ENCODE results near the gene LRMDA.
"Not testable (repeated sequence)": the region's sequence is repeated elsewhere in the genome, so short reads cannot be mapped to it uniquely, and the experiment has no call there.

Gene LRMDA

DNA sequence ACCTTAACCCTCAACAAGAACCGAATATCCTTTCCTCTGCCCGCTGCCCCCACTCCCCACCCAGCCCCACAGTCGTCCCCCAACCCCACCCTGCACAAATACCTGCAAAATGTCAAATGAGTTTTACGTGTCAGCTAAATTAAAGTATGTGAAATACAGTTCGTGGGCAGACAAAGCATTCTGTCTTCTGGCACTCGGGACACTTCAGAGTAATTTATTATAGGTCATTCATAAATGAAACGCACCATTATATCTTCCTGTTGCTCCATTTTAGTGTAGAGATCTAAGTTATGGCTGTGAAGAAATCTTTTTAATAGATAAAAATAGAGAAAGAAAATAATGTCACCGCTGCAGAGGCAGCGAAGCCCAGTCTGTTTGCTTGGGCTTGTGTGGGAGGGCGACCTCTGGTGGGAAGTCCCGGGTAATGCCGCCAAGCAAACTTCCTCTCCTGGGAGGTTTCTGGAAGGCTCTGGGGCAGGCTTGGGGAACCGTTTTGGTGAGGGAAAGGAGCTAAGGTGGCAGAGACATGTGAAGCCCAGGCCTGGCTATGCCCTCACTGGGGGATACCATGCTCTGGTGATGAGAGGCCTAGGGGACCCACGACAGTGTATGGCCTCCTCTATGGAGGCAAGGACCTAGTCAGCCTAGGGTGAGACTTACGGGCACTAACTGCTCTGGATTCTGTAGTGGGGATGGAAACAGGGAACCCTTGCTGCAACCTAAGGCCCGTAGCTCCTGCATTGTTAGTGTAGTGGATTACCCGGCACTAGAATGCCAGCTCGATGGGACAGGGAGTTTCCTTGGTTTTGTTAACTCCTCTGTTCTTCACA is 604.9 kb downstream of the LRMDA start:
- DNase-seq, result peak in 2 of 5 donors; percentile 4 to 6

DNA sequence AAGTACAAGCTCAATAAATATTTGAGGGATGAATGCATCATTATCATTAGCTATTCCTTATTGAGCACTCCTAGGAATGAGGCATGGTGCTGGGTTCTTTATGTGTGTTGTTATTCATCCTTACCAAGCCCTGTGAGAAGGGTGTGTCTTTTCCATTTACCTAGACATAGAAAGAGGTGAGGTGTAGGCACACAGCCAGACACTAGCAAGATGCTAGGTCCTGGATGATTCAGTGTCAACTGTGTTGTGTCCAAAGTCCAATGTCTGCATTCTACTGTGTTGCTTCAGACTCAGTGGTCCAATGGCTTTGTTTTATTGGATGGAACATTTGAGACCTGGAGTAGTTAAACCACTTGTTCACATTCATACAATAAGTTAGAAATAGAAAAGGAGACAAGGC is 605.5 kb downstream of the LRMDA start:
- no peak for DNase-seq

DNA sequence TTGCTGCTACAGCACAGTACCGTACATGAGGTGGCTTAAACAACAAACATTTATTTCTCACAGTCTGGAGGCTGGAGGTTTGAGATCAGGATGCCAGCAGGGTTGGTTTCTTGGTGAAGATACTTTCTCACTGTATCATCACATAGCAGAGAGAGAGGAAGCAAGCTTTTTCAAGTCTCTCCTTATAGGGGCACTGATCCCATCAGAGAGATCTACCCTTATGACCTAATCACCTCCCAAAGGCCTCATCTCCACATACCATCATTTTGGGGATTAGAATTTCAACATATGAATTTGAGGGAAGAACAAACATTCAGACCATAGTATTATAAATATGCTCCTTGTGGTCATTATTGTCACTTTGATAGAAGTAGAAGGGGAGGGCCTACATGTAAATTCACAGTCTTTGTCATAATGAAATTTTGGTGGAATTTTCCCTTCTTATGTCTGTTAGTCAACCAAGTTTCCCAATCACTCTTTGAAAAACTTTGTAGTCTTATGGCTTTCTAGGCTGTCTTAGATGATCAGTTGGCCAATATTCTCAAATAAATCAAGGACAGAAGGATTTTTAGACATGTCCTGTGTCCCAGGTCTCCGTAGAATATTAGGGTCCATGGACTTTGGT is 606.2 kb downstream of the LRMDA start:
- DNase-seq, result no peak

- no peak for DNase-seq
Measured at GRCh38 chr10:76038696-76039095, 607.3 kb downstream of the LRMDA start.

GRCh38 chr10:76040107-76040829 is 608.8 kb downstream of the LRMDA start:
- DNase-seq, result no peak

DNA sequence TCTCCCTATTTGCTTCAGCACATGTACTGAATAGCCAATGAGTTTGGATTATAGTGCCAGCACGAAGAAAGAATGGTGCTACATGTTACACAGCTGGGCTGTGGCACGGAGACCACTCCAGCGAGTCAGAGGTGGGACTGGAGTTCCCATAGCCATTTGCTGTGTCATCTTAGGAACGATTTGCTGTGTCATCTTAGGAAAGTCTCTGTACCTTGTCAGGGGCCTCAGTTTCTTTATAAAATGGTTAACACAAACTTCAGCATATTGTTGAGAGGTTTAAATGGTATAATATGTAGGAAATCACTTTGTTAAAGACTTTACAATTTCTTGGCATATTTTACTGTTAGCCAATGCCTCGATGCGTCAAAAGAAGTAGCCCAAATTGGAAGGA is 609.4 kb downstream of the LRMDA start:
- DNase-seq, result no peak

GRCh38 chr10:76041551-76041950 is 610.1 kb downstream of the LRMDA start:
- no peak for DNase-seq

DNA sequence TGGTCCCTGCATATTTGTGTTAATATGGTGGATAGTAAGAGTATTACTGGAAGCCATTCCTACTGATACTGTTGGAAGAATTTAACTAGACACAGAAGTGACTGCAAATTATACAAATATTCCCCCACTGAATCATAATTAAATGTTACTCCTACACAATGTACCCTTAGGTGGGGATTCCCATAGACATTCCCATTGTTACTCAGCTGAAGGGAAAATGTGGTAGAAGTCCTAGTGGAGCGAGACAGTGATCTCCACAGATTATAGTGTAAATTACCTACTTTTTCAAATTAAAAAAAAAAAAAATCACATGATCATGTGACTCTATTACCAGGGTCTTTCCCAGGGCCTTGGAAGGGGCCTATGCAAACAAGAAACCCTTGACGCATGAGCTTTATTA is 611.8 kb downstream of the LRMDA start:
- no peak for DNase-seq

DNA sequence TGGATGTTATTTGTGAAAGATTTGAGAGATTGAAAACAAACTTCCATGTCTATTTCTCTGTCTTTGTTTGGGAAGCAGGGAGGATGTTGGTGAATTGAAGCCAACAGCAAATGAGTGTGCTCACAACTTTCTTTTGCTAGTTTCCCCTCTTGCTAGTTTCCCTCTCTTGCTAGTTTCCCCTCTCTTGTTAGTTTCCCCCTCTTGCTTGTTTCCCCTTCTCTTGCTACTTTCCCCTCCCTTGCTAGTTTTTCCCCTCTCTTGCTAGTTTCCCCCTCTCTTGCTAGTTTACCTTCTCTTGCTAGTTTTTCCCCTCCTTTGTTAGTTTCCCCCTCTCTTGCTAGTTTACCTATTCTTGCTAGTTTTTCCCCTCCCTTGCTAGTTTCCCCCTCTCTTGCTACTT is 613.3 kb downstream of the LRMDA start:
- DNase-seq, result no peak

- DNase-seq, result no peak
Measured at GRCh38 chr10:76045174-76045573, 613.8 kb downstream of the LRMDA start.

- DNase-seq, result no peak
Measured at GRCh38 chr10:76047521-76047920, 616.1 kb downstream of the LRMDA start.

- DNase-seq, result no peak
Measured at GRCh38 chr10:76049581-76050290, 618.3 kb downstream of the LRMDA start.

- no peak for DNase-seq
Measured at GRCh38 chr10:76050291-76050625, 618.8 kb downstream of the LRMDA start.

- no peak for DNase-seq
Measured at GRCh38 chr10:76051007-76051936, 619.8 kb downstream of the LRMDA start.

DNA sequence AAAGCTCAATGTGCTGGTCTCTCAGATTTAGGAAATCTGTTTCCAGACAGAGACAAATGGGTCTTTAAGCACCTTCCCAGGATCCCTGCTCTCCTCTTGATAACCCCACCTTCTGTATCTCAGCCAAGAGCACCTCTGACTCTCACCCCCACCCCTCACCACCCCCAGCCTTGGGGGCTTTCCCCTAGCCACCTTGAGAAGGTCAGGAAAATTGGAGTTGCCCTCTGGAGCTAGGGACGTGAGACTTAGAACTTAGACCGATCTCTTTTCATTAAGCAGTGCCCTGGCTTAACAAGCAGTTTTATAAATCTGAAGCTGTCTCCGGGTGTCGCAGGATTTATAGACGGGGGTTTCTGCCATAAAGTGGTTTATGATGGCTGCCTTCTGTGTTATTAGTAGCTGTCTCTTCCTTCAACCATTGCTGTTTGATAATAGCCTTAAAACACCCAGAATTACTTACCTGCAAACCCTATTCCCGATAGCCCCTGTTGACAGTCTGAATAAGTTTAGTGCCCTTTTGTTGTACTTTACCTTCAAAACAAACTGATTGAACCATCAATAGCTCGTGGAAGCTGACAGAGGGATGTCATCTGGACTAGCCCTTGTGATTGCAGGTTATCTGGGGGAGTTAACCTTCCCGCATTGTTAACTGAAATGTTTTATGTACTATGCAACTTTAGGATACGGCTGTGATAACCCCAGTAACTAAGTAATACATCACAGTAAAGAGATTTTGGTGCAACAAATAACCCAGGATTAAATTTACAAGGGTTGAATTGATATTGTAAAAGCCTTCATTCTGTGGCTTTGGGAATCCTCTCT is 621.5 kb downstream of the LRMDA start:
- DNase-seq, result no peak

DNA sequence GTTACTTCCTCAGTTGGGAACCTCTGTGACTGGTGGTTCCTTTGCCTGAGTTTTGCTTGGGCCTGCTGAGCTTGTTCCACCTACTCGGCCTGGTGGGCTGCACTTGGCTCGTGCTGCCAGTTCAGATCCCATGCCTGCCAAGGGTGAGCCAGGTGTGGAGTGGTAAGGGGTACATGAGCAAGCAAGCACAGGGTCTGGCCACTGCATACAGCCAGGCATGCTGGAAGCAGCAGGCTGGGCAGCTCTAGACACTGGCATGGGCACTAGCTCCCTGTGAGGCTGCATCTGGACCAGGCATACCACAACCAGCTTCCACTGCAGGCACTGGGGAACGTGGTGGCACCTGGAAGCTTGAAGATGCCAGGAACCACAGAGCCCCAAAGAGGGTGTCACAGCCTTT is 624.0 kb downstream of the LRMDA start:
- no peak for DNase-seq

DNA sequence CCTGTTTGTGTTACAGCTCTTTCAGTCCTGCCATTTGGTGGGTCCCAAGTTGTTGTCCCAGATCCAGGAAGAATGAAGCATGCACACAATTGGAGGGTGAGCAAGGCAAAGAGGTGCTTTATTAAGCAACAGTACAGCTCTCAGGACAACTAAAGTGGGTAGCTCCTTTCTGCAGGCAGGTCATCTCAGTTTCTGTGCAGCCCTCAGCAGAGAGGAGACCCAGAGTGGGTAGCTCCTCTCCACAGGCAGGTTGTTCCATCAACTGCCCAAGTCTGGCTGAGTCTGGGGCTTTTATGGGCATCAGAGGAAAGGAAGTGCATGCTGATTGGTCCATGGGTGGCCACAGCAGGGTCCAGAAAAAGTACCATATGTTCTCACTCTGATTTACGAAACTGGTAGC is 624.5 kb downstream of the LRMDA start:
- no peak for DNase-seq

DNA sequence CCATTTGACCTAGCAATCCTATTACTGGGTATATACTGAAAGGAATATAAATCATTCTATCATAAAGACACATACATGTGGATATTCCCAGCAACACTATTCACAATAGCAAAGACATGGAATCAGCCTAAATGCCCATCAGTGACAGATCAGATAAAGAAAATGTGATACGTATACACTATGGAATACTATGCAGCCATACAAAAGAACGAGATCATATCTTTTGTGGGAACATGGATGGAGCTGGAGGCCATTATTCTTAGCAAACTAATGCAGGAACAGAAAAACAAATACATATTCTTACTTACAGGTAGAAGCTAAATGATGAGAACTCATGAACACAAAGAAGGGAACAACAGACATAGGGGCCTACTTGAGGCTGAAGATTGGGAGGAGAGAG is 629.6 kb downstream of the LRMDA start:
- DNase-seq, result not testable (repeated sequence)

GRCh38 chr10:76066457-76066856 is 635.0 kb downstream of the LRMDA start:
- DNase-seq, result no peak

- DNase-seq, result no peak
Measured at GRCh38 chr10:76067447-76067846, 636.0 kb downstream of the LRMDA start.

GRCh38 chr10:76068856-76069255 is 637.4 kb downstream of the LRMDA start:
- DNase-seq, result no peak
